ENCODE results near the gene TCF4.

The TCF4 gene

GRCh38 chr18:55543130-55543704, 44.8 kb downstream of the TCF4 start:
- DNase-seq = no peak

- no peak for DNase-seq
Observed at GRCh38 chr18:55541571-55541970, 46.4 kb downstream of the TCF4 start.

- no peak for DNase-seq
Observed at GRCh38 chr18:55539240-55539639, 48.8 kb downstream of the TCF4 start.

GRCh38 chr18:55534996-55535395, 53.0 kb downstream of the TCF4 start:
- no peak for DNase-seq

GRCh38 chr18:55534547-55534946, 53.4 kb downstream of the TCF4 start:
- DNase-seq = no peak

GRCh38 chr18:55530166-55530565, 57.8 kb downstream of the TCF4 start:
- DNase-seq = no peak

GRCh38 chr18:55529581-55529980, 58.4 kb downstream of the TCF4 start:
- no peak for DNase-seq

- DNase-seq = no peak
Observed at GRCh38 chr18:55525845-55526244, 62.1 kb downstream of the TCF4 start.

- no peak for DNase-seq
Observed at GRCh38 chr18:55524353-55525073, 63.5 kb downstream of the TCF4 start.

GRCh38 chr18:55523001-55523400, 65.0 kb downstream of the TCF4 start:
- no peak for DNase-seq

- peak in 1 of 2 donors; percentile 31 for DNase-seq
Observed at GRCh38 chr18:55522011-55522410, 66.0 kb downstream of the TCF4 start.

- no peak for DNase-seq
Observed at GRCh38 chr18:55517055-55517454, 70.9 kb downstream of the TCF4 start.

- no peak for DNase-seq
Observed at GRCh38 chr18:55515941-55516710, 71.9 kb downstream of the TCF4 start.

- DNase-seq = no peak
Observed at GRCh38 chr18:55515214-55515613, 72.8 kb downstream of the TCF4 start.

GRCh38 chr18:55513161-55513560, 74.8 kb downstream of the TCF4 start:
- no peak for DNase-seq

GRCh38 chr18:55511277-55511676, 76.7 kb downstream of the TCF4 start:
- no peak for DNase-seq

GRCh38 chr18:55510809-55511208, 77.2 kb downstream of the TCF4 start:
- DNase-seq = peak in 1 of 2 donors; percentile 50

GRCh38 chr18:55509631-55510324, 78.2 kb downstream of the TCF4 start:
- DNase-seq = no peak

GRCh38 chr18:55508651-55509050, 79.3 kb downstream of the TCF4 start:
- no peak for DNase-seq

- DNase-seq = no peak
Observed at GRCh38 chr18:55506074-55506473, 81.9 kb downstream of the TCF4 start.

- no peak for DNase-seq
Observed at GRCh38 chr18:55504808-55505207, 83.2 kb downstream of the TCF4 start.

GRCh38 chr18:55503167-55503820, 84.7 kb downstream of the TCF4 start:
- no peak for DNase-seq
